ENCODE data around the gene XRN2.

GRCh38 chr20:21378259-21378658 lies 75.1 kb downstream of the XRN2 start:
- TF ChIP-seq CTCF (IDR thresholded peaks at IDR 0.05) (no peak), NR3C1 (CRISPR knock-in tag; conservative IDR thresholded peaks at IDR 0.05; ENCODE audit: low read depth) (no peak), CREM (CRISPR knock-in tag; IDR thresholded peaks at IDR 0.05) (no peak), ESRRA (CRISPR knock-in tag; IDR thresholded peaks at IDR 0.05; ENCODE audit: borderline replicate concordance) (no peak), PREB (CRISPR knock-in tag; IDR thresholded peaks at IDR 0.05; ENCODE audit: borderline replicate concordance) (no peak), USF2 (CRISPR knock-in tag; IDR thresholded peaks at IDR 0.05) (no peak), MAX (CRISPR knock-in tag; IDR thresholded peaks at IDR 0.05) (no peak), JAZF1 (CRISPR knock-in tag; IDR thresholded peaks at IDR 0.05) (no peak), PRRX2 (CRISPR knock-in tag; IDR thresholded peaks at IDR 0.05) (no peak)
